G401 (cell line): ENCODE measurements around the gene BEGAIN. TPM values are rescaled to one million over a fixed set of nuclear protein-coding genes. Genes with fewer than 3 reads are reported as not detected.

Source experiments
- DNase-seq: peaks from one replicate; pipeline ENCODE4 v3.0.0-alpha.2; 2015; ENCODE audit warnings: low spot score
- in situ Hi-C: cut with HindIII; loops from 2 replicates; pipeline ENCODE4 v1.10.0; 2016; ENCODE audit warnings: low sequenced_read_pairs, mixed read lengths
- total RNA-seq: library from RNA; depleted of rRNA; stranded (reverse); fragments of >200 nt; shearing (Covaris generic); gene quantifications from 2 replicates; pipeline ENCODE4 v1.2.3, GENCODE V29; 2014

BEGAIN gene
- total RNA-seq, 1 experiment from 2014 or later, result 1.3 TPM

DNA sequence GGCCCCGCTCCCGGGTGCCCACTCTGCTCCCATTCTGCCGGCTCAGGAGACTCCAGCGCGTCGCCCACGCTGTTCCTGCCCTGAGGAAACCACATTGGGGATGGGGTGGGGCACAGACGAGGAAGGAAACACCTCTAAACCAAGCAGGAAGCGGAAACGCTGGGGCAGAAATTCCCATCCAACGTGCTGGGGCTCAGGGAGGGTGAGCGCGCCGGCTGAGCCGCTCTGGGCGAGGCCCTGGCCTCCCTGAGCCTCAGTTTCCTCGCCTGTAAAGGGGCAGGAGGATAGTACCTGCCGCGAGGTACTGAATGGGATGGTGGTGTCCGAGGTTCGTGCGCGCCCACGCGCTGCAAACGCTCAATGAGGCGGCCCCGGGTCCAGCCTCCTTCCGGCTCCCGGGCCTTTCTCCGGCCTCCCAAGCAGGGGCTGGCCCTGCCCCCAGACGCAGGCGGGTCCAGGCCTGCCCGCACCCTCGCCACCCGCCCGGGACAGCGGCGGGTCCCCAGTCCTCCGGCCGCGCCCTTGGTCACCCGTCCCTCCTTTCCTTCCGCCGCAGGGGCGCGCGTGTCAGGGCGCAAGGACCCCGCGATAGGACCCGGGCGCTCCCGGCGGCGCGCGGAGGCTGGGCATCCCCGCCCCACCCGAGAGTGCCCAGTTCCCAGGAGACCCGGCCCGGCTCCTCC is 673 bp downstream of the BEGAIN start:
- in situ Hi-C loops, result no loop called here
- DNase-seq, result peak; percentile 67

DNA sequence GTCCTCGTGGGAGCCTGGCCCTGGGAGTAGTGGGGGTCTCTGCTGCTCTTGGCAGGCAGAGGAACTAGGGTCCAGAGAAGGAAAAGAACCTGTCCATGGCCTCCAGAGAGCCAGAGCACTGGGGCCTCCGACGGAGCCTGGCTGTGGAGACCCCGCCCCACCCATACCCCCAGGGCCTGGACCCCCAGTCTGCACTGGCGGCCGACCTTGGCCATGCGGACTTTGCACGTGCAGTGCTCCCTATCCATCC is 1.1 kb downstream of the BEGAIN start:
- no peak for DNase-seq
- in situ Hi-C loops, result no loop called here

DNA sequence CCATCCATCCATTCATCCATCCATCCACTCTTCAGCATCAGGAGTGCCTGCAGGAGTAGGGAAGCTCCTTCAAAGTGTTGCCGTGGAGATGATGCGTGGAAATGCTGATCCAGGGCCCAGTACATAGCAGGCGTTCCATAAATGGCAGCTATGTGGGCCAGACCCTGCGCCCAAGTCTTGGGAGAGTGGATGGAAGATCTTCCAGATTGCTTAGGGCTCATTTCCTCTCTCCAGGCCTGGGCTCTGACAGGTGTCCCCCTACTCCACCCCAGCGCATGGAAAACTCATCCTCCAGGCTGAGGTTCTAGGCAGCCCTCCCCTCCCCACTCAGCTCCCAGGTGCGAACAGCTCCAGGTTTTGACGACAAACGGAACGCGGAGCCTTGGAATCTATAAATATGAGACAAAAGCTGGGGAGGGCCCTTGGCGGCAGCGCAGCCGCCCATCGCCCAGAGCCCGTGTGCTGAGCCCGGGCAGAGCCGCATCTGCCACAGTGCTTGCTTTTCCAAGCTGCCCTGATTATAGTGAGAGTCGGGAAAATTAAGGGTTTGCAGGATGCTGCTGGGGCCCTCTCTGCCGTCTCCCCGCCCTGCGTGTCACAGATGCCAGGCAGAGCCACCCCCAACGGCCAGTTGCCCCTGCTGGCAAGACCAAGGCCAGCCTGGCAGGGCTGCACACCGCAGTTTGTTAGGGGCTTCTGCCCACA is 1.6 kb downstream of the BEGAIN start:
- DNase-seq, result peak; percentile 48
- in situ Hi-C loops, result no loop called here

DNA sequence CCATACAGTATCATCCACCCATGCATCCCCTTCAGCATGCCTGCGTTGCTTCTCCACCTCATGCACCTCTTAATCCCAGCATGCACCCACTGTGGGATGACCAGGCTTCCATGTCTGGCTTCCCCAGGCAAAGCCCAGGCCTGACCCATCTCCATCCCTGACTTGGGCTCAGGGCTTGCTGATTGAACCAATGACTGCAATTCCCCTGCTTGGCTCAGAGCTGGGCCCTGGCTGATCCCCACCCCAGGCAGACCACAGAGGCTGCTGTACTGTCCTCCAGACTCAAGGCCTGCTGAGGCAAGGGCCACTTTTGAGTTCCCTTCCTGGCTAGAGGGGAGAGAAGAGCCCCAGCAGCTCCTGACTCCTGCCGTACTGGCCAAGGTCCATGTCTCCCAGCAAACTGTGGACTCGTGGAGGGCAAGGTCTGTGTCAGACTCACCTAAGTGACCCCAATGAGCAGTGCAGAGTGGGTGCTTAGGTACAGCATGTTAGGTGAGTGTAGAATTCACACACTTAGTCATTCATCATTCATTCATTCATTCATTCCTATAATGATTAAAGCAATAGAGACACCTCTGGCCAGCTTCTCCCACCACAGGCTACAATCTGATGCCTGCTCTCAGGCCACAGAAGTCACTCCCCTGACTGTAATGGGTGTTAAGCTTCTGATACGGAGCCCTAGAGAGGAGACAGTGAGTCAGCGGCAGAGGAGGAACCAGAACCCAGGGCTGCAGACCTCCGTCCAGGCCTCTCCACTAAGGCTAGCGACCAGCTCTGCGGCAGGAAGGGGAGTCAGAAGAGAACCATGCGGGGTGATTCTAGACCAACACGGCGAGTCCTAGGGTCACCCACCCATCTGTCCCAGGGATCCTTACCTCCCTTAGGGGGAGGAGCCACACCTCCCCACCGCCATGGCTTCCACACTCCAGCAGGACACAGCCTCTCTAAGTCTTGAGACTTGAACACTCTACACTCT is 2.9 kb downstream of the BEGAIN start:
- DNase-seq, result no peak
- in situ Hi-C loops, result no loop called here

DNA sequence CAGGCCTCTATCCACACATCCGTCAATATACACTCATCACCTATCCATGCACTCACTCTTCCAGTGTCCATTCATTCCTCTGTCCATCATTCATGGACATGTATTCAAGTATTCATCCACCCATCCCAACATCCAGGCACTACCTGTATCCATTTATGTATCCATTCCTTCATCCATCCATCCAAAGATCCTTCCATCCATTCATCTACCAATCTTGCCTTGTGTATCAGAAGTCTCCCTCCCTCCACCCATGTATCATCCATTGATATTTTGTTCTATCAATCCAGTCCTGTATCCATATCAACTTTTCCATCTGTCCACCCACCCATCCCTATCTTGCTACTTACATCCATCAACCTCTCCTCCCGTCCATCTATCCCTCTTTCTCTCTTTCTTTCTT is 4.0 kb downstream of the BEGAIN start:
- in situ Hi-C loops, result no loop called here

DNA sequence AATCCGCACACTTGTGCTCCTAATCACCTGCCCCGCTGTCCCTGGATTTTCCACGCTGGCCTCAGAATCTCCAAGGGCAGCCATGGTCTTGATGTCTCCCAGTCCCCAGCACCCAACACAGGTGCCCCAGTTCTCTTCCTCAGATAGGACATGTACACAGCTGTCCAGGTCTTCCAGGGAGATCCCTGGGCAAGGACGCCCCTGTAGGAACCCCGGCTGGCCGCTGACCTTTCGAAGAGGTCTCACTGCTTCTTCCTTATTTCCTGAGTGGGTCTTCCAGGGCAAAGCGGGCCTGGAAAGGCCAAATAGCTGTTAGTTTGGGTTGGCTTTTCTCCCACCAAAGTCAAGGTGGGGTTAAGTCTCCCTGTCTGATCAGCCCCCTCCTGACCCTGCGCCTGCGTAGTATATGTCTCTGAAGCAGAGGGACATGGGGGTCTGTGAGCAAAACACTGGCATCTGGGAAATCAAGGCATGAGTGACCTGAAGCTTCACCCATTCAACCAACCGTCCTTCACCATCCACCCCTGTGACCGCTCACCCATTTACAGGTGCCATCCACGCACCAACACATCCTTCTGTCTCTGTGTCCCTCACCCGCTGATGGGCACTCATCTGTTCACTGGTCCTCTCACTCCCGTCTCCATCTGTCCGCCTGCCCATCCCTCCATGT is 4.6 kb downstream of the BEGAIN start:
- in situ Hi-C loops, result no loop called here
- no peak for DNase-seq

More for the DNA sequence above, 4.0 kb downstream of the BEGAIN start:
- no peak for DNase-seq

DNA sequence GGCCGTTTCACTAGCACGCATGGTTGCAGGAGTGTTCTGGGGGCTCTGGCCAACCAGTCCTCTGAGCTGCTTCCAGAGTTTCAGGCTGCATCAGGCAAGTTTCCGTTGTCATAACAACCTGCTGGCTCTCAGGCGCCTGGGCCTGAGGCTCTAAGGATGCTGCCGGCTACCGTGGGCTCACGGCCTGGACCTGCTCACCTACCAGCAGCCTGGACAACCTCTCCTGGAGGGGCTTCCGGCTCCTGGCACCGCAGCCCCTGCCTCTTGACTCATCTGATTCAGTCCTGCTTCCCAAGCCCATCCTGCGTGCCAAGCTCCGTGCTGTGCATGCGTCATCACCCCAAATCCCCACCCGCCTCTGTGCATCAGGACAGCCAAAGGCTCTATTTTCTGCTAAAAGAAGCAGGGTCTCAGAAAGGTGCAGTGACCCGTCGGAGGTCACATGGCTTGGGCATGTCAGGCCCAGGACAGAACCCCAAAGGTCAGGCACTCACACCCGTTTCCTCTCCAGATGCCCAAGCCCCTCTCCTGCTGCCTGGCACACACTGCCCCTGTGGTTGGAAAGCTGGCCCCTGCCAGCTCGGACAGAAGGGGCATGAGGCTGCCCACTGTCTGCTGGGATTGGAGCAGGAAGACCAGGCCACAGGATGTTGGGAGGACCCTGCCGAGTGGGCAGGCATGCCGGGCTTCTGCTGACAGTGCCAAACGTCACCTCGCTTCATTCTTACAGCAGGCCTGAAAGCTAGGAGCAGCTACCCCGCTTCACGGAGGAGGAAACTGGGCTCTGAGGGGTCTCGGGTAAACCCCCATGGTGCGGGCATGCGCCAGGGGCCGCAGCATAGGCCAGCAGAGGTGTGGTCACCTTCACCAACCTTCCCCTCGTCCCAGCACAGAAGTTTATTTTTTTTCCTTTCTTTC is 5.7 kb downstream of the BEGAIN start:
- in situ Hi-C loops, result no loop called here
- peak; percentile 75 for DNase-seq

DNA sequence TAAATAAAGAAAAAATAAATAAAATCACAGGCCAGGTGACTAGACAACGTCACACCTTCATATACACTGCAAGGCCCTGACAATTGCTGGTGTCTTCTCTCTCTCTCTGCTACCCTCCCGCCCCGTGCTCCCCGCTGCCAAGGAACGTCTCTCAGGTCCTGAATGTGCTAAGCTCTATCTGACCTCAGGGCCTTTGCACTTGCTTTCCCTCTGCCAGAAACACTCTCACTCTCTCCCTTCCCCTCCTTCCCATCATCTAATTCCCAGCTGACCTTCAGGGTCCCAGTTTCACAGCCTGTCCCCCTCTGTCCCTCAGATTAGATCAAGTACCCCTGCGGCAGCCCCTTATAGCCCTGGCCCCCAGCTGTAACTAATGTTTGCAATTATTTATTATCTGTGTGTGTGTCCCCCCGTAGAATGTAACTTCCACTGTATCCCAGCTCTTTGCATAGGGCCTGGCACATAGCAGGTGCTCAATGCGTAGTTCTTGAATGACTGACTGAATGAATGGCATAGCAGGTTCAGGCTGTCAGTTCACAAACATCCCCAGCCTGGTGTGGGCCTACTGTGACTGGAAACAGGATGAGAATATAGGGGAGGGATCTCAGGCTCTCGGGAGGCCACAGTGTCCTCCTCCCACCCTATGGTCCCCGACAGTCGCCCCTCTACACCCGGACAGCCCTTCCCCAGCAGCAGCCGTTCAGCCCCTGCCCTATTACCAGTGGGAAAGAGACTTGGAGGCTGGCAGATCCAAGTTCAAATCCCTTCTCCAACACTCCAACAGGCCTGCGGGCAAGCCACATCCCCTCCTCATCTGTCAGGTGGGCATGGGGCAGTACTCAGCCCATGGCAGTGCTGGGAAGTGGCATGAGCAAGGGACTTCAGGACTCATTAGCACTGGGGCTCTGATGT is 6.6 kb downstream of the BEGAIN start:
- in situ Hi-C loops, result no loop called here
- no peak for DNase-seq

DNA sequence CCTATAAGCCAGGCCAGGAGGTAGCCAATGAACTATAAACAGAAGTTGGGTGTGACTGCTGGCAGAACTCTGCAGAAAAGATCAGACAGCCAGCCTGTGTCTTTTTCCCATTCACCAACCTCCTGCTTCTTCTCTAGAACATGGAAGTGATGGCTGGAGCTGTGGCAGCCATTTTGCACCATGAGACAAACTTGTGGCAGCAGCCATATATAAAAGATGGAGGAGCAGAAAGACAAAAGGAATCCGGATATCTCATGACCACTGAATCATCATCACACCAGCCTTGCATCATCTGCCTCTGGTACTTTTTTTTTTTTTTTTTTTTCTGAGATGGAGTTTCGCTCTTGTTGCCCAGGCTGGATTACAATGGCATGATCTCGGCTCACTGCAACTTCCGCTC is 8.7 kb downstream of the BEGAIN start:
- in situ Hi-C loops, result no loop called here
- DNase-seq, result no peak

DNA sequence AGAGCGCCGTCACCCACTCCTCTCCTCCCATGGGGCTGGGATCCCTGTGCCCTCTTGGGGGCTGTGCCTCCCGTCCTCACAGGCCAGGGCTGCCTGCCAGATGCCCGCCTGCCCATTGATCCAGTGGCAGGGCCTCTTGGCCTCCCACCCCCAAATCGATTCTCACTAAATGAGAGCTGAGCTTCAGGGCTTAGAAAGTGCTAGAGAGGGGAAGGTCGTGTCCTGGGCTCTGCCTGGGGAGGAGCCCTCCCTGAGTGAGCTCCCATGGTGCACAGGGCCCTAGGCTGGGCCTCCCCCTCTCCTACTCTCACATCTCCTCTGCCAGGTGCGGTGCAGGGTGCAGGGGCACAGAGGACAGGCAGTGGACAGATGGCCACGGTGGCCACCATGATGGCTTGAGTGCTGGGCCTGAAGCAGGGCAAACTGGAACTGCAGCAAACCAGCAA is 9.2 kb downstream of the BEGAIN start:
- in situ Hi-C loops, result no loop called here

DNA sequence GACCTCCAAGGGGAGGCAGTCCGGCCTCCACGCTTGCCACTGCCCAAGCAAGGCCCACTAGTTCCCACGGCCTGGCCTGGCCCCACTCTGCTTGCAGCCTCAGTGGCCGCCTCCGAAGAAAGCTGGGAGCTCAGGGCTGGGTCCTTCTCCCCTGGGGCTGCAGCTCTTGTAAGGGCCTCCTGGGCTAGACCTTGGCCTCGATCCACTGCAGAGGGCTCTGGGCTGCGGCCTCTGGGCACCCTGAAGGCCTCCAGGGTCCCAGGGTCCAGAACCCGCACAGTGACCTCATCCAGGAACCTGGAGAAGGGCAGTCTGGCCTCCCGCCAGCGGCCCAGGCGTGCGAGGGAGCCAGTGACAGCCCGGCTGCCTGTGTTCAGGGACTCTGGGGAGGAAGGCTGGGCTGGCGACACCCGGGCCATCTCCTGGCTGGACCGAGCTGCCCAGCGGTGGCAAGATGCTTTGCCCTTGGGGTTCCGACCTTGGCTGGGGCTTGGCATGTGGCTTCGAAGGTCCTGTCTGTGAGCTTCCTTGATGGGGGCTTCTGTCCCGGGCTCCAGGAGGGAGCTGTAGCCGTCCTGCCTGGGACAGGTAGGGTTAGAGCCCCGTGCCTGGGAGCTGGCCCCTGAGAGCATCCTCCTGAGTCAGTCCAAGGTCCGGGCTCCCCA is 9.8 kb downstream of the BEGAIN start:
- in situ Hi-C loops, result no loop called here
- no peak for DNase-seq

More for the DNA sequence above, 9.2 kb downstream of the BEGAIN start:
- no peak for DNase-seq

DNA sequence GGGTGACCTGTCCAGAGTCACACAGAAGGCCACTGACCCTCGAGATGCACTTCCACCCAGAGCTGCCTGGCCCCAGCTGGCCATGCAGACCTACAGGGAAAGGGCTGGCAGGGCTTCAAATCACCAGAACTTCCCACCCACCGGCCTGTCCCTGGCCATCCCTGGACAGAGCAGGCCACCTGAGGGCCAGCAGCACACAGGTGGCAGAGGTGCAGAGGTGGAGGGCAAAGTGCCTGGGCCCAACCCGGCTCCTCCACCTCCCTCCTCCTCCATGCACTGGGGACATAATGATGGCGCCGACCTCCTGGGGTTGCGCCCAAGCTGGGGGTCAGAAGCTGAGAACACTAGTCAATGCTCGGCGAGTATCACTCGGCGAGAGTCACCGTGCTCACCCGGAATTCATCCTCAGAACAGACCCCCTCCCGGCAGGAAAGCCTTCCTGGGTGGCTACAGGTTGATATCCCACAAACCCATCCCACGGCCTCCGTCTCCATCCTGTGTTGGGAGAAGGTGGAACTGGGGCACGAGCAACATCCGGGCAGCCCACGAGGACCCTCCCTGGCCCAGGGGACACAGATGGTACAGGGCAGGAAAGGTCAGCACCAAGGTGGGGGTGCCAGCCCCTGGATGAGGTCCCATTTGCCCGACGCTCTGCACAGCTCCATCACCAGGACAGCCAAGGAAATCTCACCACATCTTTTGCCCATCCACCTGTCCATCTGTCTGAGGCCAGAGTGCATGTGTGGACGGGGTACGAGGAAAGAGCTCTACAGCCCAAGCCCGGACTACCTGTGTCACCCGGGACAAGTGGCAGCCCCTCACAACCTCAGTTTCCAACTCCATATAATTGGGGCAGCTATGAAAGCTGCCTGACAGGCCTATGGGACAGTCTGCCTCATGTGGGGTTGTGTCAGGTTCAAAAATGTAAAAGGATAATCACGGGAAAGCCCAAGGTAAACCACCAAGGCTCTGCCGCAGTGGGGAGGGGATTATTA is 10.8 kb downstream of the BEGAIN start:
- in situ Hi-C loops, result no loop called here
- no peak for DNase-seq

DNA sequence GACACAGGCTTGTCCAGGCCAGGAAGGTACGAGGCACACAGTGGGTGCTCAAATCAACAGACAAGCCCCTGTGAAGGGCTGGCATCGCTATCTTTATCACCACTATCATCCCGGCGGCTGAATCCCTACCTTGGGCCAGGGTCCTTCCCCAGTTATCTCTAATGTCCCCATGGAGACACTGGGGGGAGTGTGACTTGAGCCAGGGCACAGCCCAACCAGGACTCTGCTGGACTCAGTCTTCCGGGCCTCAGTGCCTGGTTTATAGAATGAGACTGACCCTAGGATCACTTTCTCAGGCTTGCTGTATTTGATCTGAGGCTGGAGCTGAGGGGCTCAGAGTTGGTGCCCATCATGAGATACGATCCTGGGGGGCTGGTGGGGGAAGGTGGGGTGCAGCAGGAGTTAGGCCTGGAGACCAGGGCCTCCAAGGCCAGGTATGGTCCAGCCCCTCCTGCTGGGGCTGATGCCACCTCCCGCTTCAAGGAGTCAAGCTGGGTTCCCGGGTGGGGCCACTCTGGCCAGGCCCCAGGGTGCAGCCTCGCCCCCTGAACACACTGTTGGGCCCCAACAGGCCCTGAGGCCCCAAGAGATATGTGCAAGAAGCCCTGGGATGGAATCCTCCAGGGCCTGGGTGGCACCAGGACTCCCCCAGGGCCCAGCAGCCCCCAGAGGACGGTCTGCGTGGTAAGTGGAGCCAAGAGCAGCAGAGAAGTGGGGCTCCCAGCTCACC is 11.8 kb downstream of the BEGAIN start:
- DNase-seq, result no peak
- in situ Hi-C loops, result no loop called here

DNA sequence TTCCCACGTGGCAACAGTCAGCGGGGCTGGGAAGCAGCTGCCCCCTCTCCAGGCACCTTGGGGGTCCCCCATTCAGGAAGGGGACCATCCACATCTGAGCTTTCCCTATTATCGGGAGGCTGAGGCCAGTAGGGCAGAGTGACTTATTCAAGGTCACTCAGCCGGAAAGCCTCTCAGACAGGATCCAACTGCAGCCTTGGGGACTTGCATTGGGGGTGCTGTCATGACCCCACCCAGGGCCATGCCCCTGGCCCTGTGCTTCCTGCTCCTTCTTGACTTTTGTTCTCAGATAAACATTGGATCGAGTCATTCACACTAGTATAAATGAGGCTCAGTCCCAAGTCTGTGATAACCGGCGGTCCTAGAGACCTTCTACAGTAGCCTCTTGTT is 12.6 kb downstream of the BEGAIN start:
- in situ Hi-C loops, result no loop called here
- no peak for DNase-seq
